Endothelial cell of umbilical vein (primary cell): ENCODE data around the gene GMPPB. TPM values are rescaled to one million over a fixed set of nuclear protein-coding genes. Genes with fewer than 3 reads are reported as not detected.

ENCODE experiments used
- BruUV-seq: library from RNA; stranded (reverse); fragments of 400-500 nt; replicated peaks from 2 replicates; lab custom pipeline; 2021; lab: Mats Ljungman, UMichigan
- CTCF ChIA-PET: fragments of 300-600, 350-600 bp; sonication (Branson Sonifier 250); formaldehyde crosslinking; loops from one replicate; lab custom pipeline; 2021; ENCODE audit warnings: antibody characterized with exemption, inconsistent platforms; lab: Charles Lee
- POLR2A ChIA-PET: fragments of 300-600, 350-600 bp; sonication (Branson Sonifier 250); formaldehyde crosslinking; loops from one replicate; lab custom pipeline; 2021; ENCODE audit warnings: antibody characterized with exemption, inconsistent platforms; lab: Charles Lee
- DNase-seq: peaks from one replicate; pipeline ENCODE4 v3.0.0-alpha.2; 2011; ENCODE audit warnings: low read depth, low spot score
- FAIRE-seq: peaks from 2 replicates; lab custom pipeline; 2011; peaks lifted over from hg19 to GRCh38; lab: Jason Lieb, UNC
- H2AFZ ChIP-seq: 2 replicates; pipeline ENCODE4 v1.6.0; 2012; ENCODE audit warnings: low read depth, low read length, control low read depth, inconsistent platforms
- H3K27ac ChIP-seq: 2 replicates; pipeline ENCODE4 v1.5.1; 2011; ENCODE audit warnings: low read depth, mild to moderate bottlenecking, control low read depth, low read length, moderate library complexity; ENCODE audit not compliant: insufficient read depth
- H3K27me3 ChIP-seq, 2 experiments: 2 replicates each; pipeline versions ENCODE4 v1.6.0 to v1.6.1; 2011; ENCODE audit warnings: low read length in 2 of 2, mixed read lengths in 1 of 2; ENCODE audit not compliant: control insufficient read depth in 2 of 2, insufficient read depth in 2 of 2
- H3K36me3 ChIP-seq, 2 experiments: 2 replicates in 1 of 2; 3 replicates in 1 of 2; pipeline ENCODE4 v1.5.1; 2011; ENCODE audit warnings: low read length in 2 of 2, mild to moderate bottlenecking in 1 of 2, moderate library complexity in 1 of 2; ENCODE audit not compliant: control insufficient read depth in 2 of 2, insufficient read depth in 2 of 2; ENCODE audit errors: extremely low read depth in 1 of 2
- H3K4me1 ChIP-seq: 3 replicates; pipeline ENCODE4 v1.5.1; 2011; ENCODE audit warnings: mild to moderate bottlenecking, low read length; ENCODE audit not compliant: control insufficient read depth, insufficient read depth; ENCODE audit errors: extremely low read depth
- H3K4me2 ChIP-seq: 2 replicates; pipeline ENCODE4 v1.6.1; 2011; ENCODE audit warnings: low read length, control low read depth, mixed read lengths; ENCODE audit not compliant: insufficient read depth
- H3K4me3 ChIP-seq, 3 experiments: fragments of 200-600 bp in 1 of 3; sonication (generic), shearing (Covaris generic) in 1 of 3; replicated peaks in 1 of 3; 2 replicates each; pipeline ENCODE4 v1.5.1; 2011 to 2016; ENCODE audit warnings: control low read depth in 3 of 3, low read length in 3 of 3, mild to moderate bottlenecking in 2 of 3, inconsistent platforms in 1 of 3, low read depth in 1 of 3, moderate library complexity in 1 of 3; ENCODE audit not compliant: insufficient read depth in 1 of 3
- H3K79me2 ChIP-seq: 2 replicates; pipeline ENCODE4 v1.6.0; 2012; ENCODE audit warnings: low read length, inconsistent platforms; ENCODE audit not compliant: control insufficient read depth, insufficient read depth
- H3K9ac ChIP-seq: replicated peaks from 2 replicates; pipeline ENCODE3; 2011; ENCODE audit warnings: low read length, control low read depth; ENCODE audit not compliant: insufficient read depth; ENCODE audit errors: extremely low read depth
- H3K9me1 ChIP-seq: replicated peaks from 3 replicates; pipeline ENCODE4 v1.6.0; 2011; ENCODE audit warnings: mild to moderate bottlenecking, low read length; ENCODE audit not compliant: control insufficient read depth, insufficient read depth; ENCODE audit errors: extremely low read depth
- H3K9me3 ChIP-seq: replicated peaks from 2 replicates; pipeline ENCODE4 v1.5.1; 2012; ENCODE audit warnings: low read length, inconsistent platforms; ENCODE audit not compliant: control insufficient read depth, insufficient read depth
- H4K20me1 ChIP-seq: replicated peaks from 2 replicates; pipeline ENCODE3; 2011; ENCODE audit warnings: mild to moderate bottlenecking, low read length; ENCODE audit not compliant: control insufficient read depth, insufficient read depth; ENCODE audit errors: extremely low read depth
- EZH2 ChIP-seq: IDR thresholded peaks from 2 replicates; pipeline ENCODE4 v1.6.1; 2012; ENCODE audit warnings: borderline replicate concordance, low read depth, mild to moderate bottlenecking, moderate library complexity, low read length, inconsistent platforms; ENCODE audit not compliant: severe bottlenecking
- FOS ChIP-seq: IDR thresholded peaks from 2 replicates; pipeline ENCODE4 v1.6.1; 2011; ENCODE audit warnings: mild to moderate bottlenecking, low read length, moderate library complexity, borderline replicate concordance; ENCODE audit not compliant: insufficient read depth
- JUN ChIP-seq: IDR thresholded peaks from 2 replicates; pipeline ENCODE4 v1.6.1; 2011; ENCODE audit warnings: borderline replicate concordance, low read depth; ENCODE audit not compliant: insufficient read length, insufficient read depth
- MYC ChIP-seq: IDR thresholded peaks from one replicate; pipeline ENCODE4 v1.6.1; 2011; ENCODE audit warnings: mild to moderate bottlenecking, low read depth, low read length
- POLR2AphosphoS5 ChIP-seq: IDR thresholded peaks from 2 replicates; pipeline ENCODE4 v1.6.1; 2012; ENCODE audit warnings: low read depth, mild to moderate bottlenecking, control low read depth, low read length, moderate library complexity; ENCODE audit not compliant: insufficient read depth
- dilution Hi-C: fragments of 300-500 bp; cut with MboI; formaldehyde crosslinking; loops from one replicate; pipeline ENCODE4 v1.15.0; 2019; ENCODE audit warnings: low sequenced_read_pairs; ENCODE audit not compliant: extremely low pct_ligation_motif_present
- intact Hi-C: fragments of 100-400 bp; cut with micrococcal nuclease; formaldehyde crosslinking; loops from one replicate; pipeline ENCODE4 v1.10.0; 2022
- polyA plus RNA-seq, 4 experiments: library from polyadenylated mRNA; depleted of rRNA in 3 of 4; stranded (reverse) in 3 of 4; unstranded in 1 of 4; fragments of >200 nt; gene quantifications; 2 replicates each; pipeline versions ENCODE4 v1.2.1 to v1.2.3, GENCODE V29; 2011 to 2012; ENCODE audit warnings: missing spikeins in 1 of 4
- total RNA-seq: library from RNA; stranded (reverse); gene quantifications from 2 replicates; pipeline ENCODE4 v1.2.3, GENCODE V29; 2021
- TF ChIP-seq, protein P1 (sequence below), 2 donors: IDR thresholded peaks; 1 replicate in 1 of 2; 2 replicates in 1 of 2; pipeline ENCODE4 v1.5.1; 2011; ENCODE audit warnings: low read length in 2 of 2, mild to moderate bottlenecking in 2 of 2, moderate library complexity in 2 of 2, control low read depth in 1 of 2, inconsistent platforms in 1 of 2, low read depth in 1 of 2; ENCODE audit not compliant: insufficient read depth in 1 of 2; ENCODE audit errors: extremely low read depth in 1 of 2
- TF ChIP-seq, protein P2 (sequence below): IDR thresholded peaks from 2 replicates; pipeline ENCODE4 v1.6.1; 2011; ENCODE audit not compliant: insufficient read depth, insufficient read length

GMPPB gene
- total and polyA plus RNA-seq, 2 donors (not counting 3 experiments of a cell fraction or from before 2014, with no cell fraction given), result 52.5 to 62.0 TPM

GRCh38 chr3:49745986-49746385, 22.2 kb upstream of the GMPPB start:
- no TSS peak for BruUV-seq
- TF ChIP-seq POLR2AphosphoS5, result no peak
- TF ChIP-seq, protein P1, sequence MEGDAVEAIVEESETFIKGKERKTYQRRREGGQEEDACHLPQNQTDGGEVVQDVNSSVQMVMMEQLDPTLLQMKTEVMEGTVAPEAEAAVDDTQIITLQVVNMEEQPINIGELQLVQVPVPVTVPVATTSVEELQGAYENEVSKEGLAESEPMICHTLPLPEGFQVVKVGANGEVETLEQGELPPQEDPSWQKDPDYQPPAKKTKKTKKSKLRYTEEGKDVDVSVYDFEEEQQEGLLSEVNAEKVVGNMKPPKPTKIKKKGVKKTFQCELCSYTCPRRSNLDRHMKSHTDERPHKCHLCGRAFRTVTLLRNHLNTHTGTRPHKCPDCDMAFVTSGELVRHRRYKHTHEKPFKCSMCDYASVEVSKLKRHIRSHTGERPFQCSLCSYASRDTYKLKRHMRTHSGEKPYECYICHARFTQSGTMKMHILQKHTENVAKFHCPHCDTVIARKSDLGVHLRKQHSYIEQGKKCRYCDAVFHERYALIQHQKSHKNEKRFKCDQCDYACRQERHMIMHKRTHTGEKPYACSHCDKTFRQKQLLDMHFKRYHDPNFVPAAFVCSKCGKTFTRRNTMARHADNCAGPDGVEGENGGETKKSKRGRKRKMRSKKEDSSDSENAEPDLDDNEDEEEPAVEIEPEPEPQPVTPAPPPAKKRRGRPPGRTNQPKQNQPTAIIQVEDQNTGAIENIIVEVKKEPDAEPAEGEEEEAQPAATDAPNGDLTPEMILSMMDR (IDR thresholded peaks at IDR 0.05; ENCODE audit: extremely low read depth in 1 of 2, insufficient read depth in 1 of 2, low read depth in 1 of 2, low read length in 2 of 2), result peak in 1 of 2 donors; percentile 2
- no peaks in the 10 kb centered on the region for H3K27me3 ChIP-seq
- H2AFZ ChIP-seq, result no peak overlapping the region
- no peaks in the 10 kb centered on the region for H3K9me1 ChIP-seq
- no peak overlapping the region for H3K4me2 ChIP-seq
- H3K4me1 ChIP-seq, result peaks cover 13% of the 10 kb centered on the region
- FAIRE-seq (peak; percentile 53), DNase-seq (peak; percentile 55)
- H3K27ac ChIP-seq, result no peak overlapping the region
- intact Hi-C loops, result no loop called here
- H3K9me3 ChIP-seq, result no peaks in the 10 kb centered on the region
- H3K4me3 ChIP-seq, result no peak overlapping the region
- H4K20me1 ChIP-seq, result peaks cover 3% of the 10 kb centered on the region
- H3K79me2 ChIP-seq, result peaks cover 27% of the 10 kb centered on the region
- CTCF ChIA-PET, result no interaction called here
- POLR2A ChIA-PET, result no interaction called here
- dilution Hi-C loops, result no loop called here
- H3K9ac ChIP-seq, result no peak overlapping the region
- peaks cover 2% of the 10 kb centered on the region in 2 experiments for H3K36me3 ChIP-seq

DNA sequence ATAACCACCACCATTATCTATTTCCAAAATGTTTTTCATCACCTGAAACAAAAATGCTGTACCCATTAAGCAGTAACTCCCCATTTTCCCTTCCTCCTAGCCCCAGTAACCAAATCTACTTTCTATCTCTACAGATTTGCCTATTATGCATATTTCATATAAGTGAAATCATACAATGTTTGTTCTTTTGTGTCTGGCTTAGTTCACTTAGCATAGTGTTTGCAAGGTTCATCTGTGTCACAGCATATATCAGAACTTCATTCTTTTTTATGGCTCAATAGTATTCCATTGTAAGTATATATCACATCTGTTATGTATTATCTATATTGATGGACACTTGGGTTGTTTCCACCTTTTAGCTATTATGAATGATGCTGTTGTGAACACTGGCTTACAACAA, 16.7 kb upstream of the GMPPB start:
- Histone ChIP-seq H3K27me3 (no peaks in the 10 kb centered on the region), H3K27ac (no peak overlapping the region), H3K9me1 (no peaks in the 10 kb centered on the region), H3K4me1 (no peaks in the 10 kb centered on the region), H2AFZ (no peak overlapping the region), H4K20me1 (no peaks in the 10 kb centered on the region), H3K9ac (no peak overlapping the region), H3K79me2 (peaks cover 16% of the 10 kb centered on the region), H3K4me2 (no peak overlapping the region), H3K4me3 (no peak overlapping the region), H3K9me3 (no peaks in the 10 kb centered on the region), H3K36me3 (peaks cover 6 to 13% of the 10 kb centered on the region in 2 experiments)
- DNase-seq, result no peak
- intact Hi-C loops, result no loop called here
- dilution Hi-C loops, result no loop called here
- POLR2A ChIA-PET, result no interaction called here
- CTCF ChIA-PET, result no interaction called here
- FAIRE-seq, result no peak
- BruUV-seq, result no TSS peak
- TF ChIP-seq, protein P1 (IDR thresholded peaks at IDR 0.05; ENCODE audit: extremely low read depth in 1 of 2, insufficient read depth in 1 of 2, low read depth in 1 of 2, low read length in 2 of 2), result no peak
- TF ChIP-seq JUN, result no peak
- no peak for TF ChIP-seq FOS
- no peak for TF ChIP-seq EZH2
- TF ChIP-seq, protein P2, sequence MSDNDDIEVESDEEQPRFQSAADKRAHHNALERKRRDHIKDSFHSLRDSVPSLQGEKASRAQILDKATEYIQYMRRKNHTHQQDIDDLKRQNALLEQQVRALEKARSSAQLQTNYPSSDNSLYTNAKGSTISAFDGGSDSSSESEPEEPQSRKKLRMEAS, result no peak
- no peak for TF ChIP-seq MYC
